Chondrocyte (in vitro differentiated cells): ENCODE measurements around the gene TTC39C. TPM values are rescaled to one million over a fixed set of nuclear protein-coding genes. Genes with fewer than 3 reads are reported as not detected.

Experiments
- DNase-seq: peaks from one replicate; pipeline ENCODE4 v3.0.0; 2021; ENCODE audit warnings: mixed read lengths, low spot score
- H3K27ac Mint-ChIP-seq: one replicate; pipeline ENCODE4 v1.8.0; 2021; ENCODE audit warnings: mild to moderate bottlenecking, moderate library complexity, mixed read lengths; ENCODE audit not compliant: unreplicated experiment
- H3K27me3 Mint-ChIP-seq: 2 replicates; pipeline ENCODE4 v1.8.0; 2021; ENCODE audit warnings: low read depth, mixed read lengths
- H3K36me3 Mint-ChIP-seq: 2 replicates; pipeline ENCODE4 v1.8.0; 2021; ENCODE audit warnings: low read depth, mixed read lengths
- H3K4me1 Mint-ChIP-seq: 2 replicates; pipeline ENCODE4 v1.8.0; 2021; ENCODE audit warnings: low read depth, mild to moderate bottlenecking, mixed read lengths
- H3K4me3 Mint-ChIP-seq: one replicate; pipeline ENCODE4 v1.8.0; 2021; ENCODE audit warnings: mild to moderate bottlenecking, moderate library complexity, mixed read lengths; ENCODE audit not compliant: unreplicated experiment
- H3K9me3 Mint-ChIP-seq: 2 replicates; pipeline ENCODE4 v1.8.0; 2021; ENCODE audit warnings: low read depth, mixed read lengths
- CTCF ChIP-seq: fragments of 200-600 bp; sonication (generic); IDR thresholded peaks from 2 replicates; pipeline ENCODE4 v1.5.0; 2021; ENCODE audit warnings: antibody characterized with exemption, mild to moderate bottlenecking, moderate library complexity
- total RNA-seq: library from RNA; stranded (reverse); gene quantifications from 3 replicates; pipeline ENCODE4 v1.2.1, GENCODE V29; 2021

Gene TTC39C
- total RNA-seq, 1 donor from 2014 or later, result 11.2 TPM

GRCh38 chr18:24111936-24112335, 97.4 kb downstream of the TTC39C start:
- DNase-seq, result no peak
- Mint-ChIP-seq H3K27ac (no peak overlapping the region), H3K36me3 (peaks cover 14% of the 10 kb centered on the region), H3K4me1 (no peaks in the 10 kb centered on the region), H3K27me3 (no peaks in the 10 kb centered on the region), H3K9me3 (no peaks in the 10 kb centered on the region), H3K4me3 (no peak overlapping the region)
- no peak for TF ChIP-seq CTCF

GRCh38 chr18:24112464-24112863, 97.9 kb downstream of the TTC39C start:
- H3K36me3 Mint-ChIP-seq, result peaks cover 13% of the 10 kb centered on the region
- H3K4me1 Mint-ChIP-seq, result no peaks in the 10 kb centered on the region
- H3K27ac Mint-ChIP-seq, result no peak overlapping the region
- no peak for TF ChIP-seq CTCF
- H3K27me3 Mint-ChIP-seq, result no peaks in the 10 kb centered on the region
- no peak for DNase-seq
- no peak overlapping the region for H3K4me3 Mint-ChIP-seq
- no peaks in the 10 kb centered on the region for H3K9me3 Mint-ChIP-seq

- Mint-ChIP-seq H3K27ac (no peak overlapping the region), H3K36me3 (peaks cover 12% of the 10 kb centered on the region), H3K4me3 (no peak overlapping the region), H3K27me3 (no peaks in the 10 kb centered on the region), H3K9me3 (no peaks in the 10 kb centered on the region), H3K4me1 (no peaks in the 10 kb centered on the region)
- no peak for DNase-seq
- no peak for TF ChIP-seq CTCF
These were observed 98.5 kb downstream of the TTC39C start for GRCh38 chr18:24112874-24113615.

- H3K27ac Mint-ChIP-seq, result no peak overlapping the region
- no peaks in the 10 kb centered on the region for H3K27me3 Mint-ChIP-seq
- peaks cover 12% of the 10 kb centered on the region for H3K36me3 Mint-ChIP-seq
- no peak for DNase-seq
- no peak for TF ChIP-seq CTCF
- H3K4me3 Mint-ChIP-seq, result no peak overlapping the region
- no peaks in the 10 kb centered on the region for H3K4me1 Mint-ChIP-seq
- no peaks in the 10 kb centered on the region for H3K9me3 Mint-ChIP-seq
These were observed 100.5 kb downstream of the TTC39C start for GRCh38 chr18:24114924-24115549.

GRCh38 chr18:24115628-24116027, 101.1 kb downstream of the TTC39C start:
- TF ChIP-seq CTCF, result no peak
- no peak overlapping the region for H3K4me3 Mint-ChIP-seq
- H3K9me3 Mint-ChIP-seq, result no peaks in the 10 kb centered on the region
- no peak overlapping the region for H3K27ac Mint-ChIP-seq
- DNase-seq, result no peak
- H3K36me3 Mint-ChIP-seq, result peaks cover 13% of the 10 kb centered on the region
- no peaks in the 10 kb centered on the region for H3K4me1 Mint-ChIP-seq
- no peaks in the 10 kb centered on the region for H3K27me3 Mint-ChIP-seq
